ENCODE results near the gene RAB27A. TPM values are rescaled to one million over a fixed set of nuclear protein-coding genes. Genes with fewer than 3 reads are reported as not detected.

Gene RAB27A
- polyA plus RNA-seq, 1 donor (not counting 4 experiments of a cell fraction or from before 2014, with no cell fraction given): 10.8 TPM

- Histone ChIP-seq H3K9ac (ENCODE audit: control insufficient read depth, extremely low read depth, insufficient read depth, low read length) (no peak overlapping the region), H3K4me1 (ENCODE audit: control insufficient read depth, extremely low read depth, insufficient read depth, low read length) (peaks cover 4% of the 10 kb centered on the region), H3K27me3 (ENCODE audit: control insufficient read depth, extremely low read depth, insufficient read depth, low read length) (no peaks in the 10 kb centered on the region), H3K4me2 (ENCODE audit: control insufficient read depth, extremely low read depth, insufficient read depth, low read depth, low read length) (no peak overlapping the region), H3K9me3 (ENCODE audit: control insufficient read depth, low read depth, low read length) (no peaks in the 10 kb centered on the region), H3K79me2 (ENCODE audit: control insufficient read depth, insufficient read depth, low read length) (no peaks in the 10 kb centered on the region), H3K27ac (ENCODE audit: control insufficient read depth, insufficient read depth, low read length) (no peak overlapping the region), H4K20me1 (ENCODE audit: control insufficient read depth, extremely low read depth, insufficient read depth, low read length) (no peaks in the 10 kb centered on the region), H3K4me3 (ENCODE audit: control insufficient read depth in 2 of 3, extremely low read depth in 1 of 3, insufficient read depth in 2 of 3, low read depth in 1 of 3, low read length in 3 of 3) (no peak overlapping the region), H2AFZ (ENCODE audit: control insufficient read depth, low read length) (no peak overlapping the region), H3K36me3 (ENCODE audit: control insufficient read depth in 2 of 2, extremely low read depth in 1 of 2, insufficient read depth in 2 of 2, low read length in 2 of 2) (no peaks in the 10 kb centered on the region), H3K9me1 (ENCODE audit: control insufficient read depth, extremely low read depth, insufficient read depth, low read length) (no peaks in the 10 kb centered on the region)
- FAIRE-seq: no peak
- no peak for TF ChIP-seq CTCF (optimal IDR thresholded peaks at IDR 0.05 in 1 of 3, IDR thresholded peaks at IDR 0.05 in 1 of 3, conservative IDR thresholded peaks at IDR 0.05 in 1 of 3; ENCODE audit: extremely low read depth in 1 of 3, insufficient read depth in 2 of 3, low read length in 3 of 3)
- TF ChIP-seq EZH2 (IDR thresholded peaks at IDR 0.05; ENCODE audit: low read length): no peak
- no peak for DNase-seq (ENCODE audit: low read depth, low spot score)
- dilution Hi-C loops (cut with MboI; ENCODE audit: extremely low pct_ligation_motif_present, low sequenced_read_pairs): no loop called here
Observed at GRCh38 chr15:55231455-55231854, 58.2 kb downstream of the RAB27A start.

GRCh38 chr15:55230953-55231352, 58.7 kb downstream of the RAB27A start:
- no peak for TF ChIP-seq EZH2 (IDR thresholded peaks at IDR 0.05; ENCODE audit: low read length)
- TF ChIP-seq CTCF (optimal IDR thresholded peaks at IDR 0.05 in 1 of 3, IDR thresholded peaks at IDR 0.05 in 1 of 3, conservative IDR thresholded peaks at IDR 0.05 in 1 of 3; ENCODE audit: extremely low read depth in 1 of 3, insufficient read depth in 2 of 3, low read length in 3 of 3): no peak
- no peak overlapping the region for H3K4me2 ChIP-seq (ENCODE audit: control insufficient read depth, extremely low read depth, insufficient read depth, low read depth, low read length)
- H3K27me3 ChIP-seq (ENCODE audit: control insufficient read depth, extremely low read depth, insufficient read depth, low read length): no peaks in the 10 kb centered on the region
- H2AFZ ChIP-seq (ENCODE audit: control insufficient read depth, low read length): no peak overlapping the region
- no peak overlapping the region for H3K9ac ChIP-seq (ENCODE audit: control insufficient read depth, extremely low read depth, insufficient read depth, low read length)
- H3K27ac ChIP-seq (ENCODE audit: control insufficient read depth, insufficient read depth, low read length): no peak overlapping the region
- no peaks in the 10 kb centered on the region for H4K20me1 ChIP-seq (ENCODE audit: control insufficient read depth, extremely low read depth, insufficient read depth, low read length)
- no peaks in the 10 kb centered on the region for H3K36me3 ChIP-seq (ENCODE audit: control insufficient read depth in 2 of 2, extremely low read depth in 1 of 2, insufficient read depth in 2 of 2, low read length in 2 of 2)
- dilution Hi-C loops (cut with MboI; ENCODE audit: extremely low pct_ligation_motif_present, low sequenced_read_pairs): no loop called here
- no peaks in the 10 kb centered on the region for H3K79me2 ChIP-seq (ENCODE audit: control insufficient read depth, insufficient read depth, low read length)
- H3K9me1 ChIP-seq (ENCODE audit: control insufficient read depth, extremely low read depth, insufficient read depth, low read length): no peaks in the 10 kb centered on the region
- no peak for DNase-seq (ENCODE audit: low read depth, low spot score)
- FAIRE-seq: no peak
- no peak overlapping the region for H3K4me3 ChIP-seq (ENCODE audit: control insufficient read depth in 2 of 3, extremely low read depth in 1 of 3, insufficient read depth in 2 of 3, low read depth in 1 of 3, low read length in 3 of 3)
- H3K9me3 ChIP-seq (ENCODE audit: control insufficient read depth, low read depth, low read length): no peaks in the 10 kb centered on the region
- peaks cover 4% of the 10 kb centered on the region for H3K4me1 ChIP-seq (ENCODE audit: control insufficient read depth, extremely low read depth, insufficient read depth, low read length)
